CD4-positive, alpha-beta T cell treated with Interleukin-1 beta for 1 hour (primary cell): Measurements from ENCODE around the gene ARV1.
"Not testable (repeated sequence)": the region's sequence is repeated elsewhere in the genome, so short reads cannot be mapped to it uniquely, and the experiment has no call there.

Source experiments
- DNase-seq, 2 donors: peaks; one replicate each; pipeline ENCODE4 v3.0.0-alpha.2; 2020 to 2022

The ARV1 gene

GRCh38 chr1:231045286-231045685 lies 66.4 kb downstream of the ARV1 start:
- no peak for DNase-seq

GRCh38 chr1:231045921-231046729 lies 67.2 kb downstream of the ARV1 start:
- DNase-seq, result not testable (repeated sequence)

- no peak for DNase-seq
Measured at GRCh38 chr1:231046730-231047395, 68.0 kb downstream of the ARV1 start.

GRCh38 chr1:231047529-231047928 lies 68.6 kb downstream of the ARV1 start:
- not testable (repeated sequence) for DNase-seq

DNA sequence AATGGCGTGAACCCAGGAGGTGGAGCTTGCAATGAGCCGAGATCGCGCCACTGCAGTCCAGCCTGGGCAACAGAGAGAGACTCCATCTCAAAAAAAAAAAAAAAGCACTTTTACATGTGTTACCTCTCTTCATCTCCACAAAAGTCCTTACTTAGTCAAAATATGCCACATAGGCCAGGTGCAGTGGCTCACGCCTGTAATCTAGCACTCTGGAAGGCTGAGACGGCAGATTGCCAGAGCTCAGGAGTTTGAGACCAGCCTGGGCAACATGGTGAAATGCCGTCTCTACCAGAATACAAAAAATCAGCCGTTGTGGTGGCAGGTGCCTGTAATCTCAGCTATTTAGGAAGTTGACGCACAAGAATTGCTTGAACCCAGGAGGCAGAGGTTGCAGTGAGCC lies 69.5 kb downstream of the ARV1 start:
- DNase-seq, result not testable (repeated sequence)

DNA sequence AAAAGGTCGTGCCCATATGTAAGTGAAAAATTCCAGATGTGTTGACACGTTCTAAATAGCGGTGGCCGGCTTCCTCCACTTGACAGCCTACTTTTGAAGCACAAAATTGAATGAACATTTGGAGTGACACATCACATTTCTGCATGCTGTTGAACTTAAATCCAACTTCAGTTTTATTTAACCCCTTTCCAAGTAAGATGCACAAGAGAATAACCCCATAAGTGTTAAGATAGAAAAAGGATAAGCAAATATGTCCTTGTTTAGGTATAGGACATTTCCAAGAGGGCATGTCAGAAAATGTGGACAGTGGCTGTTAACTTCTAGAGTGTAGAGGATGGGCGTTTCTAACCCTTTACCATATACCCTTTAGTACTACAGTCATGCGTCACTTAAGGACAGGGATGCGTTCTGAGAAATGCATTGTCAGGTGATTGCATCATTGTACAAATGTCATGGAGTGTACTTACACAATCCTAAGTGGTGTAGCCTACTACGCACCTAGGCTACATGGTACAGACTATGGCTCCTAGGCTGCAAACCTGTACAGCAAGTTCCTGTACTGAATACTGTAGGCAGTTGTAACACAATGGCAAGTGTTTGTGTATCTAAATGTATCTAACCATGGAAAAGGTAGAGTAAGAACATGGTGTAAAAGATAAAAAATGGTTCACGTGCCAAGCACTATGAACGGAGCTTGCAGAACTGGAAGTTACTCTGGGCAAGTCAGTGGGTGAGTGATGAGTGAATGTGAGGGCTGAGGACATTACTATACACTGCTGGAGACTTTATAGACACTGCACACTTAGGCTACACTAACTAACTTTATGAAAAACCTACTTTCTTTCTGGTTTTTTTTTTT lies 70.5 kb downstream of the ARV1 start:
- DNase-seq, result no peak
